Hindlimb muscle (tissue), 1 donor: ENCODE results near the gene P3H1. TPM values are rescaled to one million over a fixed set of nuclear protein-coding genes. Genes with fewer than 3 reads are reported as not detected.
"Not testable (repeated sequence)": the region's sequence is repeated elsewhere in the genome, so short reads cannot be mapped to it uniquely, and the experiment has no call there.

ENCODE experiments used
- DNase-seq: peaks from one replicate; pipeline ENCODE4 v3.0.0-alpha.2; 2013
- polyA plus RNA-seq: library from polyadenylated mRNA; unstranded; fragments of 120-200 nt; gene quantifications from one replicate; pipeline ENCODE4 v1.2.1, GENCODE V29; 2013; ENCODE audit not compliant: insufficient read length

P3H1 gene
- polyA plus RNA-seq, 1 donor = 55.1 TPM

- DNase-seq = no peak
These were observed 24.1 kb downstream of the P3H1 start for GRCh38 chr1:42742617-42743316.

GRCh38 chr1:42742141-42742540 lies 24.7 kb downstream of the P3H1 start:
- DNase-seq = no peak

GRCh38 chr1:42741706-42742105 lies 25.1 kb downstream of the P3H1 start:
- no peak for DNase-seq

- DNase-seq = no peak
These were observed 25.8 kb downstream of the P3H1 start for GRCh38 chr1:42740851-42741580.

GRCh38 chr1:42739753-42740700 lies 26.8 kb downstream of the P3H1 start, which contains the start of gene CLDN19:
CLDN19 (minus strand) TSS chr1:42740236; CDS start chr1:42740063, 173 bp downstream.
- DNase-seq = no peak

- DNase-seq = no peak
These were observed 28.1 kb downstream of the P3H1 start for GRCh38 chr1:42738678-42739226.

GRCh38 chr1:42737986-42738677 lies 28.7 kb downstream of the P3H1 start:
- no peak for DNase-seq

GRCh38 chr1:42737257-42737656 lies 29.6 kb downstream of the P3H1 start:
- DNase-seq = no peak

- DNase-seq = no peak
These were observed 30.1 kb downstream of the P3H1 start for GRCh38 chr1:42736571-42737200.

GRCh38 chr1:42736152-42736551 lies 30.7 kb downstream of the P3H1 start:
- DNase-seq = no peak

GRCh38 chr1:42735477-42736105 lies 31.2 kb downstream of the P3H1 start:
- DNase-seq = no peak

GRCh38 chr1:42735056-42735455 lies 31.8 kb downstream of the P3H1 start:
- no peak for DNase-seq

GRCh38 chr1:42734201-42735035 lies 32.4 kb downstream of the P3H1 start:
- DNase-seq = no peak

- DNase-seq = no peak
These were observed 33.2 kb downstream of the P3H1 start for GRCh38 chr1:42733415-42734200.

- DNase-seq = peak; percentile 38
These were observed 34.6 kb downstream of the P3H1 start for GRCh38 chr1:42732126-42732680.

GRCh38 chr1:42731585-42731984 lies 35.2 kb downstream of the P3H1 start:
- no peak for DNase-seq

- no peak for DNase-seq
These were observed 35.8 kb downstream of the P3H1 start for GRCh38 chr1:42730988-42731387.

- DNase-seq = no peak
These were observed 36.8 kb downstream of the P3H1 start for GRCh38 chr1:42730002-42730401.

GRCh38 chr1:42725820-42726219 lies 41.0 kb downstream of the P3H1 start:
- DNase-seq = not testable (repeated sequence)
